GM21528 (cell line): ENCODE results near the gene YOD1.

Experiments
- ATAC-seq: cut with Tn5 transposase; IDR thresholded peaks from one replicate; pipeline ENCODE4 v1.9.1; 2021; ENCODE audit warnings: mild to moderate bottlenecking, moderate library complexity; ENCODE audit not compliant: unreplicated experiment, low FRiP score

YOD1 gene

DNA sequence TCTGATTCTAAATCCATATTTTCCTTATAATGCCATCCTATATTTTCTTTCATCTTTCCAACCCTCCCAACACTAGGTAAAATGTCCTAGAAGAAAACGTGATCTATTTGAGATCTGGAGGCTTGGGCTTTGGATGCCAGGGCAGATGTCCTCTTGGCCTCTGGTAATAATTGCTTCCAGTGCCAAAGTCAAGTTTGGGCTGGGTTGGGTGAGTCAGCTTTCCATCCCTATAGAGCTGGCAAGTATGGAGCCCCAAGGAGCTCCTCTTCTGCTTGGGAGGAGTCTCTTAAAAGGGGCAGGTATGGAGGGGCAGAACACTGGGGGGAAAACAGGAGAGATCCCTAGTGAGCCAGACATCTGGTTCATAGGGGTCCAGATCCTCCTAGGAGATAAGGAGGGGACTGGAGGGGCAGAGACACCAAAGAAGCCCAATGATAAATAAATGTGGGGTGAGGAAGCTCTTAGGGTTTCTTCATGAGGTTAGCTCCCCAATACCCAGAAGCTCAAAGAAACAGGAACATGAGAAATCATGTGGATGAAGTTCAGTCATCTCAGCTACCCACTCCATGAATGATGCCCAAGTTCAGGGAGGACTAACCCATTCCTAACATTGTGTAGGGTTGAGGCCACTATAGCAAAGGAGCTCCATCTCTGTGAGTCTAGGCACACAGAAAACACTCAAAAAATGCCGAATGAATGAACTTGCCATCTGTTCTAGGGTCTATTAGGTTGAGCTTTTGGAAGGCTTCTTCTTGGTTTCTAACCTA lies 21.9 kb downstream of the YOD1 start:
- ATAC-seq = no peak

DNA sequence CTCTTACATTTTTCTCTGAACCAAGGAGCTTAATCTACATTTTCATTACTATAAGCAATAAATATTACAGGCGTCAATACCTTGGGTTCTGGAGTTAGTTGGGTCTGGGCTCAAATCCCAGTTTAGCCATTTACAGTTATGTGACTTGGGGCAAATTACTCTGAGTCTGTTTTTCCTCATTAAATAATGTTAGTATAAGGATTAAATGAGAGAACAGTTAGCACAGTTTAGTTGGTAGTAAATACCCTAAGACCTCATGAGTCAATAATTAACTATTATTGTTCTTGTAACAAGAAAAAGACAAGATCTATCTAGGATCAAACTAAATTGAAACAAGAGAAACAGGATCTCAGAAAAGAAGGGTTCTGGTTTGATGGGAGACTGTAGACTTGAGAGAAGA lies 23.1 kb downstream of the YOD1 start:
- no peak for ATAC-seq

DNA sequence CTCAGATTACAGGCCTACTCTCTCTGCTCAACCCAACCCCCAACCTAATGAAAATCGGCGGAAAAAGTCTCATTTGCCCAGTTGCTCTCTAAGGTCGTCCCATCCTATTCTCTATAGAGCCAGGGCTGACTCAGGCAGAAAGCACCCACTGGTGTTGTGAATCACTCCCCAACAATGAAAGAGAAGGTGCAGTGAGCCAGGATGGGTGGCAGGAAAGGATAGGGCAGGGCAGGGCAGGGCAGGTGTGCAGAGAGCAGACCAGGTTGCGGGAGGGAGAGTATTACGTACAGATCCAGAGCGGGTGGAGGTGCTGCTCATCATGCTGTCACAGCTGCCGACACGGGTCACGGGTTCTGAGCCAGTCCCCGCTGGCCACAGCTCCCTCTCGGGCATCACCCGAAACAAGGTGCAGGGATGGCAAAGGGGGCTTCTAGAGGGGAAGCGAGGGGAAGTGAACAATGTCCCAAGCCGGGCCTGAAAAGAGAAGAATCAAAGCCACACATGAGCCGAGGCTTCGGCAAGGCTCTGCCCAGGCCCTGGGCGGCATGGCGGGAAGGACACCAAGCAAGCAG lies 23.7 kb downstream of the YOD1 start:
- ATAC-seq = no peak

DNA sequence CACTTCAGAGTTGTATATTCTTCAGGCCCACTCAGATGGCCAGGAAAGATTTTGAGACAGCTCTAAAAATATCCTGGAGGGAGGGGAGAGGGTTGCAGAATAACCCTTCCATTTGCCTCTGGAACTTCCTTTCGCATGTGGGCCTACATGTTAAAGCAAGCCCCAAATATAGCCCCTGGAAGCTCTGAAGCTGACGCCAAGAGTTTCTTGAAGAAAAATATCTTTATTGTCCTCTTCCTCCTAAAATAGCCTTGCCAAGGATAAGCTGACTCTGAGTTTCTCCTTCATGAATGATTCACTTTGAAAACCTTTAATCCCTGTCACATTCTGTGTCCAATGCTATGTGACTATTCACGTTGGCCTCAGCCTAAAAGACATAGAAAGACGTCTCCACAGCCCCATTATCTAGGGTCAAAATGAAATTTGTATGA lies 24.9 kb downstream of the YOD1 start:
- ATAC-seq = no peak

DNA sequence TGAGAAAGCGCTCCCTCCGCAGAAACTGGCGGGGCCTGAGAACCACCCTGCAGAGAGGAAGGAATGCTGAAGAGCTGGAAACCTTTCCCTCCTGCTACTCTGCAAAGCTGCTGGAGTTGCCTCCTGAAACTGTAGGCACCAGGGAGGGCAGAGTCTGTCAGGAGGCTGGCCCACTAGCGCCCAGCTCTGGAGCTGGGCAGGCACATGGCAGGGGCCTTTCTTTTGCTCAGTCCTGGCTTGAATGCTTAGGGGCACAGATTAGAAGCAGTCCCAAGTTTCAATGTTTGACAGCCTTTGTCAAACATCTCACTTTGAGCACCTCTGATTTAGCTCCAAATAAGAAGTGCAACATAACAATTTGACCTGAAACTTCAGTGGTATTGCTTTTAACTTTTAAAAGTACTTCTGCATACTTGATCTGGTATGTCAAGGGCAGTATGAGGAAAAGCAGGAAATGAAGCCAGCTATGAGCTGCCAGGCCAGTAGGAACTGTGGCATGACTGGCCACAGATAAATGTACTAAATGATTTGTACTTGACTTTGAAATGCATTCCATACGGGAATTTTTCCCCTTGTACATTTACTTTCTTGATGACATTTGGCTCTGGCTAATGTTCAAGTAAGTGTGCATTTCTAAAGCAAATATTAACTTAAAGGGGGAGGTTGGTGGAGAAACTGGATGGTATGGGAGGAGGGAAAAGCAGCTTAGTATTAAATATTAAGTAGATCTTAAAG lies 25.7 kb downstream of the YOD1 start:
- no peak for ATAC-seq

DNA sequence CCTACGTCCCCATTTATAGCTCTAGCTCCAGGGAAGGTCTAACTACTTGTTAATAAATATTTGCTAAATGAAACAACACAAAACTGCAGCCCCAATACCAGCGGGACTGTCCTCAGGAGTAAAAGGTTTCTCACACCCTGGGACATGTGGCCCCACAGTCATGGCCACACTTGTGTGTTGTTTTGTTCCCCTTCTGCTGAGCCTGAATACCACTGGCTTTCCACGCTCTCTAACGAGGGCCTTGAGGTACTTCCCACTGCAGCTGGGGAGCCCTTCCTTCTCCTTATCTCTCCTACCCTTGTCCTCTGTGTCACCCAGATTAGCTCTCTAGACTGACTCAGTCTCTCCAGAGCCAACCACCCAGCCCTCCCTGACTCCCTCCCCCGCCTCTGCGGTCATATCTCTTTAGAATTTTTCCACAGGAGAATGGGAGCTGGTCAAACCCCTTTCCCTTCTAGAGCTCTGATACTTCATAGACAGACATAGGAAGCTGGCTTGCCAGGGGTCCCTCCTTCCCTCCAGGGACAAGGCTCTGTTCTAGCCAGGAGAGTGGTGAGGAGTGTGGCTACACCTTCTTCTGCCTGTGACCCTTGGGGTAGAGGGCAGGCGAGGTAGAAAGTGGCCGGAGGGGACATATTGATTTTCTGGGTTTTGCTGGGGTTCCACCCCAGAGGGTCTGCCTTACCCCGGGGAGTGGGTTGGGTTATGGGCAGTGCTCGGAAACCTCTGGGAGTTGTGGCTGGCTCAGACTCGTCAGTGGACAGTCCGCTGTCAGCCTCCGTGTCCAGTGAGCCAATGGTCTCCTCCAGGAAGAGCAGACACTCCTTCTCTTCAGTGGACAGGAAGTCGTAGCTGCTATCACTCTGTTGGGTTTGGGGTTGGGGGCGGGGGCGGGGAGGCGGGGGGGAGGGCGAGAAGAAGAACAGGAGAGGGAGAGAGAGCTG lies 26.5 kb downstream of the YOD1 start:
- no peak for ATAC-seq

DNA sequence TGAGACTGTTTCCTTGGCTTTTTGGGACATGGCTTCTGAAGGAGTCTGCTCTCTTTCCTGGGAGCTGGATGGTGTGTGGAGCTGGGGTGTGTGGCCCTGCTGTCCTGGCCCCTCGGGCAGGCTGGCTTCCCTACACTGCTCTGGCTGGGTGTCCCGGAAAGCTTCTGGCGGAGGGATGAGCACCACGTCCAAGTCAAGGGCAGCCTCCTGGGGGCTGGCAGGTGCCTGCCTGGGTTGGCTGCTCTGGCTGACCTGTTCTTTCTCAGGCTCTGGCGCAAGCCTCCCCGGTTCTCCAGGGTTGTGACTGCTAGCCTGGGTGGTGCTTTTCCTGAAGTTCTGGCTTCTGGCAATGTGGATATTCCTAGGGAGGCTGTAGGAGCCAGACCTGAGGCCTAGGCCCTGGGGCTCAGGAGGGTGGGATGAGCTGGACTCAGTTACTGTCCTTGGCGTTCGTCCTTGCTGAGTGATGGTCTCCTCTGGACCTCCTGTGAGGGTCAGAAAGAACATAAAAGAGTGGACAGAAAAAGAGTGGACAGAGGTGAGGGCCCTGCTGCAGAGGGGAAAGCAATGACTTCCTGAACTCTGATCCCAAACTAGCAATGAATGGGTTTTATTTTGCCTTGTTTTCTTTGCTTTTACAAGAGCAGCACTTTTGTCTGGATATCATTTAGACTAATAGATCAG lies 27.9 kb downstream of the YOD1 start:
- no peak for ATAC-seq

DNA sequence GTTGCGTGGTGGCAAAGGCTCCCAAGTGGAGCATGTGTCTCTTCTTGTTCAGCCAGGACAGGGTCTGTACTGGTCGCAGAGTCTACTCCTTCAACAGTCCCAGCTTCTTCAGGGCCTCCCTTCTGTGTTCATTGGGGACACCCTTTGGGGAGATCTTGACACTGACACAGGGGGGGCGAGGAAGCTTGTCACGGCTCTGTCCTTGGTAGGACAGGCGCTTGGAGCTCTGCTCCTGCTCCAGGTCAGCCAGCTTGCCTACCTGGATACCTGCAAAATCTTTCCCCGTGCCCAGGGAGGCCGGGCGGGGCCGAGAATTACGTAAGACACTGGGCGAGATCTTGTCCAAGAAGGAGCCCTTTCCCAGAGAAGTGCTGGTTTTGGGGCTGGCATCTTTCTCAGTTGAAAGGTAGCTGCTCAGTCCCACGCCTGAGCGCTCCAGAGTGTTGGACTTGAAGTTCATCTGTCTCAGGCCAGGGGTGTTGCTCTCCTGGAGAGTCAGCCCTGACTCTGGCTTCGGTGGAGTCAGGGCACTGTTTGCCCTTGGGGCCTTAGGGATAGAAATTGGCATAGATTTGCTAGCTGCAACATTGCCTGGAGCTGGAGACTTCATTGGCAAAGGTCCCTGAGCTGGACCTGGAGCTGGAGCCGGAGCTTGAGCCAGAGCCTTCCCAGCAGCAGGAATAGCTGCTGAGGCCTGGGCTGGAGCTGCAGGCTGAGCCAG lies 29.0 kb downstream of the YOD1 start:
- no peak for ATAC-seq

DNA sequence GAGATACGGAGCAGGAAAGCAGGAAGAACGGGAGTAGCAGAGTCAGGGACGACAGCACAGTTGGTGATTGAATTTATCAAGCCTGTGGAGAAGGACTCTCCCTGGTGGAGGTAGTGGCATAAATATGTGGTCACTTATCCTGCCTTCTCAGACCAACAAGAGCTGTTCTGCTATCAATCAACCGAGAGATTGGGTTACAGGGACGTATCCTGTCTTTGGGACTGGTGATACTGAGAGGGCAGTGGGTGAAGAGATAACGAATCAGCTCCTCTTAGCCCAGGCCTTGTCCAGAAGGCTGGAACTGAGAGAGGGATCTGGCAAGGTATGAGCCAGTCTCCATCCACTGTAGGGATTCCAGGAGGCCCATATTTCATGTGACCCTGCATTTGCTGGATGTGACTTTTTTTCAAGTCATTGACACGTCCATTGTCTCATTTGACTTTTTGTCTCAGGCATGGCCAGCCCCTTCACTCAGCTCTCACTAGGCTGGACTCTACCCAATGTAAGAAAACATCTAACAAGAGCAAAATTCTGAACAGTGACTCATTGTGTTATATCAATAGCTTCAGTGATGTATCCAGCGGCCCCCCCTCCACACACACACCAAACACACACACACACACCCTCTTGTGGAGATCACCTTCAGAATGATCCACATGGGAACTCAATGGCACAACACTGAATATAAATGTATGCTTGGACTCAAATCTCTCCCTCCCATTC lies 29.7 kb downstream of the YOD1 start:
- ATAC-seq = no peak

DNA sequence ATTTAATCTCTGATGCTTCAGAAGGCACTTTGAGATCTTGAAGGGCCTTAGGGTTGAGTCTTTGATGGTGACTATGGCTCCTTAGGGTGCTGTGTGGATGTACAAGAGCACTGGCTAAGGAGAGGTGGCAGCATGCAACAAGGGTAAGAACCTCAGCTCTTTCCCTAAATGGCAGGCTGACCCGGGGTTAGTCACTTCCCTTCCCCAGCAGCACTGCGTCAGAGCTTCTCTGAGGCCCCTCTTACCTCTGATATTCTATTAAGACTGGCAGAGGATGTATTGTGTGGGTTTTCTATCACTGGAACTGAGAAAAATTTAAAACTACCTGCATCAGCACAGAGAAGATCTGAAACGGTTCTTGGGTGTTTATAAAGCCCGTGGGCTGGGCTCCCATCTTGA lies 30.3 kb downstream of the YOD1 start:
- no peak for ATAC-seq

DNA sequence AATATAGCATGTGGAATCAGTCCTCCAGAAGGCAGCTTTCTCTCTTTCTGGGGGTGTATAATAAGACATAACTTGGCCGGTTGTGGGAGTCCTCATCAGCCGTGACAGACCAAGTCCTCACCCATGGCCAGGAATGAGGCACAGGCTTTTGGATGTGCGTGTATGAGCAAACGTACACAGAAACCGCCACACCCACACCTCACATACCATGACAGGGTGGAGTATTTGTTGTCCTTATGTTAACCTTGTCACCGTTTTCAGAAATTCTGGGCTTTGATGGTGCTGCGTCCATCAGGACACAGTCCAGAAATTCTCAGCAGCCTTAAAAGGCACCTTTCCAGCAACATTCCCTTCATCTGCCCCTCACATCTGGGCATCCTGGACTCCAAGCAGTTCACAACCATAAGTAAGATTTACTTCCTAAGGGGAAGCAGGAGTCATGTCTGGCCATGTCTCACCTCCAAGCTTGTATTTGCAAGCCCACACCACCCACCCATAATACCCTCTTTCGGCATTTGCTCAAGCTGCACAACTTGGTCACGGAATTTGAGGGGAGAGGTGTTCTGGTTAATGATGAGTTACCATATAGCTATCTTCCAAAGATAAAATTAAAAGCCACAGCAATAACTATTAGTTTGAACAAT lies 30.8 kb downstream of the YOD1 start:
- no peak for ATAC-seq

DNA sequence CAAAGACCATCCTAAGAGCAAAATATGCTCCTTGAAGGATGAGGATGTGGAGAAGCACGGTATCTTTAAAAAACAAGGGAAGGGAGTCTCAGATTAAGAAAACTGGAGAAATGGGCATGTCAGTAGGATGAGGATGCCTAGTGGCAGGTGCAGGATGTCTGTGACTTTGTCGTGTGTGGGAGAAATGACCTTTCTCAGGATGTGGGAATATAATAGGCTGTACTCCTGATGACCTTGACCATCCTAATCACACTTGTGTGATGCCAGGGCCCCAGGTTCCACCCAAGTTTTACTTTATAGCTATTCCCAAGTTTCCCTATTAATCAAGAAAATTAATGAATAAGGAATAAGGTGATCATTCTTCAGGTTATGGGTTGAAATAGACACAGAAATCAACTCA lies 31.3 kb downstream of the YOD1 start:
- no peak for ATAC-seq

DNA sequence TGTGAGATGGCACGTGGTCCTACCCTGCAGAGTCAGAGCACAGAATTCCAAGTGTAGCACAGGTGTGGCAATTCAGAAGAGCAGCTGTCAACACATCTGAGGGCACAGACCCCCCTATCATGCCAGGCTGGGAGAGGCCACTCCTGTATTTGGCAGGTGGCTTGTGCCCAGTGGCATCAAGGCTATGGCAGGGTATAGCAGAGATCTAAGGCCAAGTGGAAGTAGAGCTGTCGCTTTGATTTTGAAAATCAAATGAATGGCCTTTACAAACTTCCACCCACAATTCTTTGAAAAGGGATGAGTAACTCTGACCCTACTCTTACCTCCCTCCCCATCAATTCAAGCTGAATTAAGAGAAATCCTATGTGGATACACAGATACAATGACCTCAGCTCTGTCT lies 31.8 kb downstream of the YOD1 start:
- no peak for ATAC-seq

DNA sequence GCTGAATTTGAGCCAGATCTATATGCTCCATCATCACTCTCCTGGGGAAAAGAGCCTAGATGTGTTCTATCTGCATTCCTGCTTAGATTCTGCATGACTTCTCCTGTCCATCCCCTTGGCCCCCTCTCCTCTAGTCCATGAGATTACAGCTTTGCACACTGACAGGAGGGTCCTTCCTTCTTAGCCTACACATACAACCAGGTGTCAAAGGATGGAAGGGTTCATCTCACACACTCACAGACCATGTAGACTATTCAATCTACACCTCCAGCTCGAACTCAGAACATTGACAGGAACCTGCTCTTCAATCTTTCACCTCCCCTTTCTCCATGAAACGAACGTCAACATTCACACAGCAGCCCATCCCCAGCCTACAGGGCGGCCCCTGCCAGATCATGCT lies 32.3 kb downstream of the YOD1 start:
- no peak for ATAC-seq

DNA sequence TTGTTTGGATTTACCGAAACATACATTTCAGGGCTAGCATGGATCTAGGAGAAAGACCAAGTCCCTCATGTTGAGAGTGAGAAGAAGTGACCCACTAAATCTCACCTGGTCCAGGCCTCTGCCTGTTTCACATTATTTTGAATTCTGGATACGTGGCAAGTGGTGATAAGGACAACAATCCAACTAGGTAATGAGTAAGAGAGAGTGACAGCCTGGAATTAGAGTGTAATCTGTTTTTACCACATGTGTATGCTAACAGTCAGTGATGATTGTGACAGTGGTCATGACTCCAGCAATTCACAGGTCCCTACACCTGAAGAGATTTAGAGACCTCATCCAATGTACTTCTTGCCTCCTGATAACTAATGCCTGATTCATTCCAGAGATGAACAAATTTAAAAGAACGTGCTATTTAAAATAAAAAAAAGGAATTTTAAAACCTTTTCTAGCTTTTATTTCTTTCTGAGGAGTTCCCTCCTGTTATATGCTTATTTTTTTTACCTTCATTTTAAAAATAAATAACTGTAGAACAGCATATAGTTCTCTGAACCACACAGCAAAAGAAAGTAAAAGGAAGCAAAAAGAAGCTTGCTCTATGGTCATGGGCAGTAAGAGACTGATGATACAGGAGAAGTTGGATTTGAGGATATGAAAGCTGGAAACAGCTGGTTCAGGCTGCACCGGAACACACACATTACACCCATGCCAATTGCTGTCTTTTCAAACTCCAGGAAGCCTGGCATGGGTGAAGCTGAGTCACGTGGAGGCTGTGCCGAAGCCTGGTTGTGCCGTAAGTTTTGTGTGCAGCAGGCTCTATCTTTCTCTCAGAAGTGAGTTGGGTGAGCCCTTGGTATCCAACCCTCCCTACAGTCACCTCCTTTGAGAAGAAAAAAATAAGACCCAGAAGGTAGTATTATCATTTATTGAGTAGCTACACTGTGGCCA lies 33.1 kb downstream of the YOD1 start:
- no peak for ATAC-seq

DNA sequence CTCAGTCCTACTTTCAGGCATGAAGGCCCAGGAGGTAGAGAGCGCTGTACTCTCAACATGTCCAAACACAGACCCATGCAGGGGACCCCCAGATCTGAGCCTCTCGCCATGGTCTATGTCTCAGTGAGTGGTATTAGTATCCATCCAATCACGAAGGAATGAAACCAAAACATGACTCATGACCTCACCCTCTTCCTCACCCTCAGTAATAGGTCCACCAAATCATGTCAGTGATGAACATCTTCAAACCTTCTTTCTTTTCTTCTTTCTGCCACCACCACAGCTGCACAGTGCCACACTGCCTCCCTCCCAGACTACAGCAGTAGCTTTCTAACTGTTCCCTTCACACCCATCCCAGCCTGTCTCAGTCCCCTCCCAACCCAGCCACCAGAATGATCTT lies 35.2 kb downstream of the YOD1 start:
- no peak for ATAC-seq

DNA sequence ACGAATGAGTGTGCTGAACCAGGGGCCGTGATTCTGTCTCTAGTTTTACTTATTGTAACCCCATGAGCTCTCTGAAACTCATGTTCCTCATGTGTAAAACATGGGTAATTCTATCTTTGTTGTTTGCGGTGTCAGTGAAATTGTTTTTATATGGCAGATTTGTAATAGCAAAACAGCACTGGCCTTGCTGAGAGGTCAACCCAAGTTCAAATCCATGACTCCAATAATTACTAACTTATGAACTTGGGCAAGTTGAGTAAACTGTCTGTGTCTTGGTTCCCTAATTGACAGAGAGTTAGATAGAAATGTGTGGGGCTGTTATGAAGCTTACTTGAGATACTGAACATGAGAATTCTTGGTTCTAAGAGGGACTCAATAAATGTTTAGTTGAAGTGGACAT lies 36.3 kb downstream of the YOD1 start:
- ATAC-seq = no peak
